Liver (tissue), 9 donors: ENCODE measurements around the gene IL18BP. TPM values are rescaled to one million over a fixed set of nuclear protein-coding genes. Genes with fewer than 3 reads are reported as not detected.

Experiments used
- DNase-seq: peaks from one replicate; pipeline ENCODE4 v3.0.0-alpha.2; 2017; ENCODE audit warnings: low spot score
- H3K27ac ChIP-seq, 2 donors: one replicate each; pipeline ENCODE4 v1.7.0; 2013; ENCODE audit warnings: inconsistent platforms in 2 of 2, low read length in 2 of 2, control low read depth in 1 of 2, low read depth in 1 of 2, mild to moderate bottlenecking in 1 of 2
- H3K27me3 ChIP-seq, 4 donors: one replicate each; pipeline versions ENCODE4 v1.6.1 to v1.7.0; 2013; ENCODE audit warnings: low read length in 3 of 4, inconsistent platforms in 1 of 4, mild to moderate bottlenecking in 1 of 4, moderate library complexity in 1 of 4; ENCODE audit not compliant: control insufficient read depth in 4 of 4, insufficient read depth in 4 of 4
- H3K36me3 ChIP-seq, 4 donors: one replicate each; pipeline versions ENCODE4 v1.6.1 to v1.7.0; 2013; ENCODE audit warnings: low read length in 3 of 4, mild to moderate bottlenecking in 3 of 4, low read depth in 1 of 4, moderate library complexity in 1 of 4; ENCODE audit not compliant: control insufficient read depth in 4 of 4, insufficient read depth in 3 of 4
- H3K4me1 ChIP-seq, 4 donors: one replicate each; pipeline versions ENCODE4 v1.6.1 to v1.7.0; 2013; ENCODE audit warnings: low read length in 3 of 4, mild to moderate bottlenecking in 3 of 4, moderate library complexity in 1 of 4; ENCODE audit not compliant: control insufficient read depth in 4 of 4, insufficient read depth in 4 of 4
- H3K4me3 ChIP-seq, 3 donors: one replicate each; pipeline versions ENCODE4 v1.6.1 to v1.7.0; 2013; ENCODE audit warnings: low read length in 3 of 3, control low read depth in 1 of 3, low read depth in 1 of 3, mild to moderate bottlenecking in 1 of 3
- H3K9ac ChIP-seq, 2 donors: one replicate each; pipeline ENCODE4 v1.7.0; 2013; ENCODE audit warnings: low read length in 2 of 2, mild to moderate bottlenecking in 2 of 2, moderate library complexity in 2 of 2, control low read depth in 1 of 2, low read depth in 1 of 2
- H3K9me3 ChIP-seq, 4 donors: one replicate each; pipeline versions ENCODE4 v1.6.1 to v1.7.0; 2013; ENCODE audit warnings: low read length in 3 of 4; ENCODE audit not compliant: control insufficient read depth in 4 of 4
- ATF3 ChIP-seq: IDR thresholded peaks from 2 replicates; pipeline ENCODE4 v1.6.1; 2016; ENCODE audit warnings: antibody characterized with exemption
- CTCF ChIP-seq: fragments of 150-350 bp; IDR thresholded peaks from 2 replicates; pipeline ENCODE4 v1.5.1; 2017; ENCODE audit warnings: improper control_type of control experiment, low read depth, low read length; ENCODE audit not compliant: missing input control
- EGR1 ChIP-seq, 2 donors: IDR thresholded peaks; 2 replicates each; pipeline ENCODE4 v1.6.1; 2016 to 2018; ENCODE audit warnings: antibody characterized with exemption in 2 of 2, low read depth in 2 of 2
- FOXA2 ChIP-seq: IDR thresholded peaks from 2 replicates; pipeline ENCODE4 v1.6.1; 2016; ENCODE audit warnings: antibody characterized with exemption
- GABPA ChIP-seq, 2 donors: IDR thresholded peaks in 1 of 2; conservative IDR thresholded peaks in 1 of 2; 2 replicates each; pipeline ENCODE4 v1.6.1; 2016; ENCODE audit warnings: antibody characterized with exemption in 2 of 2, mild to moderate bottlenecking in 1 of 2, moderate library complexity in 1 of 2
- HNF4A ChIP-seq, 2 donors: conservative IDR thresholded peaks; 2 replicates each; pipeline ENCODE4 v1.6.1; 2016; ENCODE audit warnings: antibody characterized with exemption in 2 of 2, mild to moderate bottlenecking in 2 of 2
- HNF4G ChIP-seq: IDR thresholded peaks from 2 replicates; pipeline ENCODE4 v1.6.1; 2016; ENCODE audit warnings: antibody characterized with exemption
- JUND ChIP-seq, 2 donors: IDR thresholded peaks; 2 replicates each; pipeline ENCODE4 v1.6.1; 2016; ENCODE audit warnings: antibody characterized with exemption in 2 of 2
- MAX ChIP-seq: IDR thresholded peaks from 2 replicates; pipeline ENCODE4 v1.6.1; 2016; ENCODE audit warnings: antibody characterized with exemption
- RAD21 ChIP-seq, 2 donors: IDR thresholded peaks; 2 replicates each; pipeline ENCODE4 v1.6.1; 2016; ENCODE audit warnings: antibody characterized with exemption in 2 of 2, mild to moderate bottlenecking in 2 of 2
- RXRA ChIP-seq, 2 donors: IDR thresholded peaks; 2 replicates each; pipeline ENCODE4 v1.6.1; 2017 to 2018; ENCODE audit warnings: antibody characterized with exemption in 2 of 2, mild to moderate bottlenecking in 1 of 2
- TAF1 ChIP-seq: conservative IDR thresholded peaks from 2 replicates; pipeline ENCODE4 v1.6.1; 2016; ENCODE audit warnings: antibody characterized with exemption, mild to moderate bottlenecking
- YY1 ChIP-seq: IDR thresholded peaks from 2 replicates; pipeline ENCODE4 v1.6.1; 2016; ENCODE audit warnings: antibody characterized with exemption, mild to moderate bottlenecking
- WGBS: extraction: QIAGEN DNeasy Blood & Tissue Kit; methylation state at CpG from one replicate; pipeline ENCODE4 v1.1.7; 2013; 5-methylcytosine and 5-hydroxymethylcytosine counted together
- polyA plus RNA-seq, 2 donors: library from polyadenylated mRNA; stranded (reverse) in 1 of 2; unstranded in 1 of 2; fragments of 200-250 nt in 1 of 2; fragments of >200 nt in 1 of 2; fragmentation: Nextera tagmentation in 1 of 2; extraction: Ambion mirVana in 1 of 2; gene quantifications; one replicate each; pipeline versions ENCODE4 v1.2.1 to v1.2.3, GENCODE V29; 2013 to 2015
- total RNA-seq, 2 donors: library from RNA; depleted of rRNA; stranded (reverse); fragments of >200 nt; gene quantifications; one replicate each; pipeline ENCODE4 v1.2.3, GENCODE V29; 2014
- donor health status: healthy.
- donor health status: healthy.
- donor health status: healthy.
- donor health status: healthy.
- donor health status: healthy.

The IL18BP gene
- total and polyA plus RNA-seq, 4 donors = 2.4 to 6.3 (median 4.3) TPM

GRCh38 chr11:72010529-72011233 is 12.0 kb downstream of the IL18BP start:
- DNase-seq = no peak
- H3K9ac ChIP-seq = no peak overlapping the region
- H3K9me3 ChIP-seq = no peaks in the 10 kb centered on the region
- no peaks in the 10 kb centered on the region for H3K27me3 ChIP-seq
- 85% methylated on average over 10 of the region's 10 CpGs for WGBS
- H3K4me1 ChIP-seq = peaks cover 2 to 16% (median 8%) of the 10 kb centered on the region in 4 donors
- peaks cover 19 to 95% (median 67%) of the 10 kb centered on the region in 4 donors for H3K36me3 ChIP-seq
- no peak overlapping the region for H3K27ac ChIP-seq
- TF ChIP-seq JUND (IDR thresholded peaks at IDR 0.05) (no peak), RXRA (IDR thresholded peaks at IDR 0.05) (no peak), FOXA2 (no peak), HNF4A (conservative IDR thresholded peaks at IDR 0.05) (no peak), YY1 (no peak), RAD21 (IDR thresholded peaks at IDR 0.05) (no peak), CTCF (no peak), HNF4G (no peak)
- H3K4me3 ChIP-seq = no peak overlapping the region

GRCh38 chr11:72012091-72012630 is 13.5 kb downstream of the IL18BP start:
- Histone ChIP-seq H3K4me3 (no peak overlapping the region), H3K4me1 (peaks cover 2 to 16% (median 8%) of the 10 kb centered on the region in 4 donors), H3K27ac (no peak overlapping the region), H3K36me3 (peaks cover 22 to 95% (median 65%) of the 10 kb centered on the region in 4 donors), H3K9ac (no peak overlapping the region), H3K9me3 (no peaks in the 10 kb centered on the region), H3K27me3 (no peaks in the 10 kb centered on the region)
- WGBS = 69% methylated on average over 5 of the region's 5 CpGs
- no peak for DNase-seq
- TF ChIP-seq TAF1 = no peak
- TF ChIP-seq RAD21 (IDR thresholded peaks at IDR 0.05) = no peak
- no peak for TF ChIP-seq MAX
- TF ChIP-seq EGR1 (IDR thresholded peaks at IDR 0.05; ENCODE audit: low read depth in 2 of 2) = no peak
- TF ChIP-seq ATF3 = no peak
- no peak for TF ChIP-seq HNF4G
- TF ChIP-seq GABPA (IDR thresholded peaks at IDR 0.05 in 1 of 2, conservative IDR thresholded peaks at IDR 0.05 in 1 of 2) = no peak
- no peak for TF ChIP-seq RXRA (IDR thresholded peaks at IDR 0.05)

GRCh38 chr11:72012897-72013721 is 14.4 kb downstream of the IL18BP start:
- H3K4me1 ChIP-seq = peaks cover 2 to 16% (median 8%) of the 10 kb centered on the region in 4 donors
- no peak overlapping the region for H3K4me3 ChIP-seq
- peaks cover 26 to 95% (median 67%) of the 10 kb centered on the region in 4 donors for H3K36me3 ChIP-seq
- no peaks in the 10 kb centered on the region for H3K9me3 ChIP-seq
- no peaks in the 10 kb centered on the region for H3K27me3 ChIP-seq
- 73% methylated on average over 33 of the region's 33 CpGs for WGBS
- H3K9ac ChIP-seq = no peak overlapping the region
- TF ChIP-seq FOXA2 = no peak
- TF ChIP-seq HNF4A (conservative IDR thresholded peaks at IDR 0.05) = peak; percentile 22 to 35
- H3K27ac ChIP-seq = no peak overlapping the region
- DNase-seq = no peak
